H1 (cell line): ENCODE data around the gene POMZP3. TPM values are rescaled to one million over a fixed set of nuclear protein-coding genes. Genes with fewer than 3 reads are reported as not detected.

Source experiments
- polyA plus RNA-seq, 7 experiments: library from polyadenylated mRNA; depleted of rRNA in 3 of 7; stranded (reverse) in 5 of 7; unstranded in 2 of 7; fragments of >200 nt in 5 of 7; fragments of 200-250 nt in 2 of 7; gene quantifications; 1 replicate in 5 of 7; 2 replicates in 1 of 7; 4 replicates in 1 of 7; pipeline versions ENCODE4 v1.2.1 to v1.2.3, GENCODE V29; 2011 to 2013; ENCODE audit warnings: missing spikeins in 2 of 7, mixed read lengths in 2 of 7
- total RNA-seq: library from RNA; stranded (reverse); fragmentation: NEBNext Ultra II Directional; extraction: Animal tissue kit (Norgen Biotek cat#: 25700); gene quantifications from 2 replicates; pipeline ENCODE4 v1.2.1, GENCODE V29; 2021

POMZP3 gene
- total and polyA plus RNA-seq, 2 of the 8 experiments (the other 6 are each of a cell fraction or from before 2014, with no cell fraction given) = 3.2 to 9.0 TPM

Other genes starting within 250 kb of the POMZP3 start
- gene SSC4D, start 217.6 kb downstream of the POMZP3 start, total RNA-seq = 10.8 and 11.8 TPM in 2 replicates
- 27.5 and 30.8 TPM in 2 replicates for gene SSC4D, start 217.6 kb downstream of the POMZP3 start, polyA plus RNA-seq (2011; rRNA removed)
- gene ZP3, start 202.3 kb downstream of the POMZP3 start, total RNA-seq = 1.4 and 1.5 TPM in 2 replicates
- gene ZP3, start 202.3 kb downstream of the POMZP3 start, polyA plus RNA-seq (2011; rRNA removed) = 2.4 and 4.0 TPM in 2 replicates
- gene DTX2, start 165.6 kb downstream of the POMZP3 start, total RNA-seq = 55.6 and 59.1 TPM in 2 replicates
- 37.4 and 52.3 TPM in 2 replicates for gene DTX2, start 165.6 kb downstream of the POMZP3 start, polyA plus RNA-seq (2011; rRNA removed)
- gene UPK3B, start 116.7 kb downstream of the POMZP3 start, total RNA-seq = 18.4 and 20.6 TPM in 2 replicates
- gene UPK3B, start 116.7 kb downstream of the POMZP3 start, polyA plus RNA-seq (2011; rRNA removed) = 5.9 and 14.2 TPM in 2 replicates
- gene SPDYE16, start 84.0 kb downstream of the POMZP3 start, total RNA-seq = not detected in 2 replicates
- gene SPDYE16, start 84.0 kb downstream of the POMZP3 start, polyA plus RNA-seq (2011; rRNA removed) = 0.03 TPM in 1 of 2 replicates, not detected in the other